ENCODE measurements around the gene TBCE. TPM values are rescaled to one million over a fixed set of nuclear protein-coding genes. Genes with fewer than 3 reads are reported as not detected.

The TBCE gene
- total and polyA plus RNA-seq, 9 of the 15 experiments (the other 6 are each of a cell fraction or from before 2014, with no cell fraction given), result 52.6 to 92.1 (median 82.1) TPM

GRCh38 chr1:235328271-235329138 is 38.7 kb upstream of the TBCE start, which contains the start of gene GGPS1 (continued):
- TF ChIP-seq SLC30A9 (CRISPR knock-in tag; IDR thresholded peaks at IDR 0.05), result no peak
- peak; percentile 77; the same call in 1 of the 2 replicates for TF ChIP-seq ZBTB26 (CRISPR knock-in tag; IDR thresholded peaks at IDR 0.05)
- peak; percentile 85 for TF ChIP-seq ZNF143 (CRISPR knock-in tag; IDR thresholded peaks at IDR 0.05)
- no peak for TF ChIP-seq ZBTB34 (CRISPR knock-in tag; IDR thresholded peaks at IDR 0.05)
- no peak for TF ChIP-seq ZBTB8A (IDR thresholded peaks at IDR 0.05; ENCODE audit: partially characterized antibody)
- TF ChIP-seq ZNF253 (CRISPR knock-in tag; conservative IDR thresholded peaks at IDR 0.05), result no peak
- TF ChIP-seq MYBL2 (IDR thresholded peaks at IDR 0.05; ENCODE audit: low read depth), result no peak
- TF ChIP-seq MYBL2 (CRISPR knock-in tag; IDR thresholded peaks at IDR 0.05; ENCODE audit: borderline replicate concordance), result no peak
- TF ChIP-seq ZFPM2 (CRISPR knock-in tag; IDR thresholded peaks at IDR 0.05), result no peak
- no peak for TF ChIP-seq ATF1 (CRISPR knock-in tag; IDR thresholded peaks at IDR 0.05)
- peak; percentile 30; the same call in 1 of the 2 replicates for TF ChIP-seq ATF1 (tag; IDR thresholded peaks at IDR 0.05)
- peak; percentile 70 for TF ChIP-seq GMEB1 (CRISPR knock-in tag; IDR thresholded peaks at IDR 0.05)
- TF ChIP-seq ZNF133 (CRISPR knock-in tag; IDR thresholded peaks at IDR 0.05), result no peak
- peak; percentile 35 for TF ChIP-seq POU5F1 (IDR thresholded peaks at IDR 0.05; ENCODE audit: borderline replicate concordance, low read depth, low read length, partially characterized antibody)
- TF ChIP-seq HLTF (IDR thresholded peaks at IDR 0.05), result no peak
- no peak for TF ChIP-seq NFXL1 (CRISPR knock-in tag; IDR thresholded peaks at IDR 0.05)
- TF ChIP-seq COPS2 (conservative IDR thresholded peaks at IDR 0.05), result no peak
- no peak for TF ChIP-seq MYNN (IDR thresholded peaks at IDR 0.05)
- no peak for TF ChIP-seq MYNN (CRISPR knock-in tag; IDR thresholded peaks at IDR 0.05)
- peak; percentile 34; the same call in 1 of the 2 replicates for TF ChIP-seq SPI1 (IDR thresholded peaks at IDR 0.05; ENCODE audit: borderline replicate concordance, low read depth, low read length)
- TF ChIP-seq YY1 (IDR thresholded peaks at IDR 0.05; ENCODE audit: borderline replicate concordance in 1 of 3, control insufficient read depth in 1 of 3, extremely low read depth in 1 of 3, insufficient read depth in 3 of 3, insufficient read length in 1 of 3, insufficient replicate concordance in 2 of 3, low read depth in 1 of 3, low read length in 2 of 3), result peak; percentile 24 to 89 (median 84)
- TF ChIP-seq ETS2 (tag; IDR thresholded peaks at IDR 0.05; ENCODE audit: borderline replicate concordance, poor library complexity, severe bottlenecking), result no peak
- peak; percentile 99 for TF ChIP-seq VEZF1 (CRISPR knock-in tag; IDR thresholded peaks at IDR 0.05)
